Mesenchymal stem cell (in vitro differentiated cells and primary cell): ENCODE data around the gene MYO1D.

ENCODE experiments used
- DNase-seq: peaks from one replicate; pipeline ENCODE4 v3.0.0-alpha.2; 2013
- H2AFZ ChIP-seq: one replicate; pipeline ENCODE4 v1.6.1; 2013; ENCODE audit warnings: low read depth, mild to moderate bottlenecking, control low read depth, inconsistent platforms, low read length, moderate library complexity
- H2AK5ac ChIP-seq: 2 replicates; pipeline ENCODE4 v1.6.1; 2013; ENCODE audit warnings: low read length, moderate library complexity, mild to moderate bottlenecking, inconsistent platforms; ENCODE audit not compliant: severe bottlenecking
- H2BK120ac ChIP-seq: one replicate; pipeline ENCODE4 v1.6.1; 2013; ENCODE audit warnings: low read depth, mild to moderate bottlenecking, inconsistent platforms, low read length, moderate library complexity
- H2BK12ac ChIP-seq, 2 experiments: one replicate each; pipeline ENCODE4 v1.6.1; 2013; ENCODE audit warnings: inconsistent platforms in 2 of 2, low read length in 2 of 2, mild to moderate bottlenecking in 2 of 2, moderate library complexity in 2 of 2, control low read depth in 1 of 2
- H2BK15ac ChIP-seq: one replicate; pipeline ENCODE4 v1.6.1; 2013; ENCODE audit warnings: mild to moderate bottlenecking, low read depth, inconsistent platforms; ENCODE audit not compliant: poor library complexity, severe bottlenecking
- H2BK5ac ChIP-seq: 2 replicates; pipeline ENCODE4 v1.6.1; 2013; ENCODE audit warnings: low read depth, mild to moderate bottlenecking, low read length, control low read depth, inconsistent platforms; ENCODE audit not compliant: poor library complexity, severe bottlenecking
- H3K14ac ChIP-seq, 2 experiments: one replicate each; pipeline ENCODE4 v1.6.1; 2013; ENCODE audit warnings: inconsistent platforms in 2 of 2, low read length in 2 of 2, control low read depth in 1 of 2, mild to moderate bottlenecking in 1 of 2, moderate library complexity in 1 of 2
- H3K18ac ChIP-seq, 2 experiments: one replicate each; pipeline ENCODE4 v1.6.1; 2013; ENCODE audit warnings: inconsistent platforms in 2 of 2, low read length in 2 of 2, control low read depth in 1 of 2, low read depth in 1 of 2, mild to moderate bottlenecking in 1 of 2
- H3K23ac ChIP-seq, 2 experiments: one replicate each; pipeline ENCODE4 v1.6.1; 2013; ENCODE audit warnings: inconsistent platforms in 2 of 2, low read length in 2 of 2, mild to moderate bottlenecking in 2 of 2, moderate library complexity in 2 of 2, control low read depth in 1 of 2
- H3K27ac ChIP-seq: 2 replicates; pipeline ENCODE4 v1.5.1; 2013; ENCODE audit warnings: mild to moderate bottlenecking, moderate library complexity, low read length, control low read depth, inconsistent platforms; ENCODE audit not compliant: poor library complexity, severe bottlenecking
- H3K27me3 ChIP-seq, 2 experiments: 2 replicates each; pipeline versions ENCODE4 v1.6.1 to v1.7.0; 2013; ENCODE audit warnings: low read length in 2 of 2, mild to moderate bottlenecking in 2 of 2, moderate library complexity in 2 of 2, control low read depth in 1 of 2, inconsistent platforms in 1 of 2; ENCODE audit not compliant: control insufficient read depth in 1 of 2, insufficient read depth in 1 of 2
- H3K36me3 ChIP-seq, 2 experiments: 2 replicates each; pipeline versions ENCODE4 v1.6.1 to v1.7.0; 2013; ENCODE audit warnings: low read length in 2 of 2, control low read depth in 1 of 2, inconsistent platforms in 1 of 2, low read depth in 1 of 2, mild to moderate bottlenecking in 1 of 2; ENCODE audit not compliant: insufficient read depth in 2 of 2, control insufficient read depth in 1 of 2
- H3K4ac ChIP-seq, 2 experiments: one replicate each; pipeline ENCODE4 v1.6.1; 2013; ENCODE audit warnings: inconsistent platforms in 2 of 2, low read length in 2 of 2, mild to moderate bottlenecking in 2 of 2, moderate library complexity in 2 of 2, control low read depth in 1 of 2, low read depth in 1 of 2
- H3K4me1 ChIP-seq: 2 replicates; pipeline ENCODE4 v1.6.1; 2013; ENCODE audit warnings: low read depth, low read length, control low read depth; ENCODE audit not compliant: control insufficient read depth, insufficient read depth
- H3K4me2 ChIP-seq: 2 replicates; pipeline ENCODE4 v1.6.1; 2013; ENCODE audit warnings: low read length, mild to moderate bottlenecking, inconsistent platforms; ENCODE audit not compliant: poor library complexity, severe bottlenecking
- H3K4me3 ChIP-seq, 2 experiments: 2 replicates each; pipeline versions ENCODE4 v1.5.1 to v1.7.0; 2013; ENCODE audit warnings: low read length in 2 of 2, mild to moderate bottlenecking in 2 of 2, control low read depth in 1 of 2, low read depth in 1 of 2; ENCODE audit not compliant: insufficient read depth in 1 of 2
- H3K79me1 ChIP-seq: replicated peaks from 2 replicates; pipeline ENCODE4 v1.6.1; 2013; ENCODE audit warnings: mild to moderate bottlenecking, control low read depth, low read length, inconsistent platforms; ENCODE audit not compliant: poor library complexity, severe bottlenecking
- H3K9ac ChIP-seq: 2 replicates; pipeline ENCODE4 v1.7.0; 2013; ENCODE audit warnings: mild to moderate bottlenecking, low read length, moderate library complexity
- H3K9me3 ChIP-seq: 2 replicates; pipeline ENCODE4 v1.7.0; 2013; ENCODE audit warnings: mild to moderate bottlenecking, low read length; ENCODE audit not compliant: control insufficient read depth
- H4K8ac ChIP-seq: one replicate; pipeline ENCODE4 v1.6.1; 2013; ENCODE audit warnings: inconsistent platforms, mild to moderate bottlenecking, low read length, moderate library complexity
- H4K91ac ChIP-seq: one replicate; pipeline ENCODE4 v1.6.1; 2013; ENCODE audit warnings: mild to moderate bottlenecking, low read length, inconsistent platforms
- WGBS: methylation state at CpG from one replicate; pipeline ENCODE4 v1.1.7; 2013; ENCODE audit warnings: mixed read lengths; 5-methylcytosine and 5-hydroxymethylcytosine counted together

MYO1D gene

GRCh38 chr17:32567511-32567910, 309.4 kb downstream of the MYO1D start:
- Histone ChIP-seq H3K36me3 (peaks cover 0 to 34% of the 10 kb centered on the region in 2 experiments), H3K14ac (no peak overlapping the region), H2AFZ (no peak overlapping the region), H2AK5ac (no peak overlapping the region), H3K9ac (no peak overlapping the region), H3K4ac (no peak overlapping the region), H3K18ac (no peak overlapping the region), H3K27me3 (no peaks in the 10 kb centered on the region), H3K27ac (no peak overlapping the region), H4K8ac (no peak overlapping the region), H3K4me1 (no peaks in the 10 kb centered on the region), H3K4me3 (no peak overlapping the region), H2BK120ac (no peak overlapping the region), H3K23ac (no peak overlapping the region), H4K91ac (no peak overlapping the region), H2BK5ac (no peak overlapping the region), H3K79me1 (no peaks in the 10 kb centered on the region), H2BK12ac (no peak overlapping the region), H3K4me2 (no peak overlapping the region), H2BK15ac (no peak overlapping the region), H3K9me3 (peaks cover 4% of the 10 kb centered on the region)
- WGBS: 94% methylated on average over 4 of the region's 4 CpGs
- no peak for DNase-seq

GRCh38 chr17:32567086-32567485, 309.8 kb downstream of the MYO1D start:
- H2BK5ac ChIP-seq: no peak overlapping the region
- no peaks in the 10 kb centered on the region for H3K4me1 ChIP-seq
- H3K4me3 ChIP-seq: no peak overlapping the region
- peaks cover 0 to 34% of the 10 kb centered on the region in 2 experiments for H3K36me3 ChIP-seq
- H2BK12ac ChIP-seq: no peak overlapping the region
- no peak overlapping the region for H2BK15ac ChIP-seq
- H3K4ac ChIP-seq: no peak overlapping the region
- no peak overlapping the region for H2BK120ac ChIP-seq
- H3K9ac ChIP-seq: no peak overlapping the region
- no peak overlapping the region for H3K14ac ChIP-seq
- no peak for DNase-seq
- H4K91ac ChIP-seq: no peak overlapping the region
- H3K9me3 ChIP-seq: peaks cover 4% of the 10 kb centered on the region
- 98% methylated on average over 4 of the region's 4 CpGs for WGBS
- H3K4me2 ChIP-seq: no peak overlapping the region
- no peaks in the 10 kb centered on the region for H3K79me1 ChIP-seq
- H3K27me3 ChIP-seq: no peaks in the 10 kb centered on the region
- no peak overlapping the region for H3K27ac ChIP-seq
- no peak overlapping the region for H3K23ac ChIP-seq
- H4K8ac ChIP-seq: no peak overlapping the region
- H3K18ac ChIP-seq: no peak overlapping the region
- no peak overlapping the region for H2AFZ ChIP-seq
- H2AK5ac ChIP-seq: no peak overlapping the region

- H4K91ac ChIP-seq: no peak overlapping the region
- WGBS: 90% methylated on average over 5 of the region's 5 CpGs
- H3K4me1 ChIP-seq: no peaks in the 10 kb centered on the region
- H3K36me3 ChIP-seq: peaks cover 0 to 34% of the 10 kb centered on the region in 2 experiments
- no peak overlapping the region for H3K4me3 ChIP-seq
- no peaks in the 10 kb centered on the region for H3K79me1 ChIP-seq
- H2BK5ac ChIP-seq: no peak overlapping the region
- H3K9ac ChIP-seq: no peak overlapping the region
- H3K4ac ChIP-seq: no peak overlapping the region
- H3K27me3 ChIP-seq: no peaks in the 10 kb centered on the region
- H3K9me3 ChIP-seq: peaks cover 4% of the 10 kb centered on the region
- no peak overlapping the region for H3K4me2 ChIP-seq
- no peak overlapping the region for H2AFZ ChIP-seq
- no peak overlapping the region for H3K18ac ChIP-seq
- H4K8ac ChIP-seq: no peak overlapping the region
- H2BK120ac ChIP-seq: no peak overlapping the region
- H2BK15ac ChIP-seq: no peak overlapping the region
- H3K23ac ChIP-seq: no peak overlapping the region
- DNase-seq: no peak
- no peak overlapping the region for H3K27ac ChIP-seq
- no peak overlapping the region for H3K14ac ChIP-seq
- no peak overlapping the region for H2BK12ac ChIP-seq
- no peak overlapping the region for H2AK5ac ChIP-seq
These were observed 310.6 kb downstream of the MYO1D start for GRCh38 chr17:32566303-32566702.

- Histone ChIP-seq H2BK12ac (no peak overlapping the region), H2BK15ac (no peak overlapping the region), H3K4ac (no peak overlapping the region), H3K4me1 (no peaks in the 10 kb centered on the region), H2AK5ac (no peak overlapping the region), H2BK5ac (no peak overlapping the region), H3K18ac (no peak overlapping the region), H3K23ac (no peak overlapping the region), H4K91ac (no peak overlapping the region), H3K4me2 (no peak overlapping the region), H3K79me1 (no peaks in the 10 kb centered on the region), H4K8ac (no peak overlapping the region), H3K36me3 (peaks cover 0 to 34% of the 10 kb centered on the region in 2 experiments), H3K9me3 (peaks cover 4% of the 10 kb centered on the region), H3K27me3 (no peaks in the 10 kb centered on the region), H2BK120ac (no peak overlapping the region), H3K14ac (no peak overlapping the region), H3K4me3 (no peak overlapping the region), H2AFZ (no peak overlapping the region), H3K27ac (no peak overlapping the region), H3K9ac (no peak overlapping the region)
- WGBS: 83% methylated on average over 3 of the region's 3 CpGs
- DNase-seq: no peak
These were observed 311.5 kb downstream of the MYO1D start for GRCh38 chr17:32565401-32565800.
